Loucy (cell line): ENCODE results near the gene IGSF21.

Experiments
- H2AFZ ChIP-seq: fragments of 200-600 bp; sonication (generic); 2 replicates; pipeline ENCODE4 v1.6.0; 2016; ENCODE audit warnings: antibody characterized with exemption, mild to moderate bottlenecking, low read length, moderate library complexity
- H3F3A ChIP-seq: fragments of 200-600 bp; 2 replicates; pipeline ENCODE4 v1.6.0; 2016; ENCODE audit warnings: antibody characterized with exemption, low read depth, mild to moderate bottlenecking
- H3K27me3 ChIP-seq: fragments of 200-600 bp; sonication (generic); 2 replicates; pipeline ENCODE4 v1.6.1; 2014; ENCODE audit warnings: low read length, mild to moderate bottlenecking; ENCODE audit not compliant: insufficient read depth, poor library complexity, severe bottlenecking
- H3K36me3 ChIP-seq: fragments of 200-600 bp; sonication (generic); 2 replicates; pipeline ENCODE4 v1.6.1; 2016; ENCODE audit warnings: low read length; ENCODE audit not compliant: insufficient read depth
- H3K4me1 ChIP-seq: fragments of 200-600 bp; sonication (generic); 2 replicates; pipeline ENCODE4 v1.5.1; 2014; ENCODE audit warnings: low read length, mild to moderate bottlenecking; ENCODE audit not compliant: insufficient read depth, poor library complexity, severe bottlenecking
- H3K4me2 ChIP-seq: fragments of 200-600 bp; sonication (generic); 2 replicates; pipeline ENCODE4 v1.6.0; 2014; ENCODE audit warnings: antibody characterized with exemption, low read length, low read depth, mild to moderate bottlenecking; ENCODE audit not compliant: poor library complexity, severe bottlenecking
- H3K4me3 ChIP-seq: fragments of 200-600 bp; sonication (generic); 2 replicates; pipeline ENCODE4 v1.5.1; 2014; ENCODE audit warnings: low read length, mild to moderate bottlenecking, mixed read lengths; ENCODE audit not compliant: poor library complexity, severe bottlenecking
- H3K79me2 ChIP-seq: fragments of 200-600 bp; sonication (generic); 2 replicates; pipeline ENCODE4 v1.6.1; 2014; ENCODE audit warnings: low read length; ENCODE audit not compliant: insufficient read depth
- H3K9ac ChIP-seq: fragments of 200-600 bp; sonication (generic); 2 replicates; pipeline ENCODE4 v1.6.0; 2014; ENCODE audit warnings: mild to moderate bottlenecking, low read depth, low read length, moderate library complexity; ENCODE audit not compliant: poor library complexity, severe bottlenecking
- H3K9me2 ChIP-seq: fragments of 200-600 bp; sonication (generic); replicated peaks from 2 replicates; pipeline ENCODE4 v1.6.1; 2016; ENCODE audit warnings: low read depth, low read length, mixed read lengths
- H3K9me3 ChIP-seq: fragments of 200-600 bp; sonication (generic); 2 replicates; pipeline ENCODE4 v1.6.1; 2014; ENCODE audit warnings: mild to moderate bottlenecking, antibody characterized with exemption, low read length, low read depth; ENCODE audit not compliant: insufficient read depth
- H4K20me1 ChIP-seq: fragments of 200-600 bp; sonication (generic); 2 replicates; pipeline ENCODE4 v1.6.0; 2014; ENCODE audit warnings: antibody characterized with exemption, low read length, mild to moderate bottlenecking; ENCODE audit not compliant: insufficient read depth, poor library complexity, severe bottlenecking
- EZH2phosphoT487 ChIP-seq: fragments of 200-600 bp; IDR thresholded peaks from 2 replicates; pipeline ENCODE4 v1.6.1; 2018; ENCODE audit warnings: antibody characterized with exemption, mild to moderate bottlenecking, moderate library complexity, borderline replicate concordance
- TF ChIP-seq, protein P1 (sequence below): fragments of 200-600 bp; sonication (generic); conservative IDR thresholded peaks from 2 replicates; pipeline ENCODE4 v1.5.1; 2014; ENCODE audit warnings: mild to moderate bottlenecking, antibody characterized with exemption, low read length

Gene IGSF21

DNA sequence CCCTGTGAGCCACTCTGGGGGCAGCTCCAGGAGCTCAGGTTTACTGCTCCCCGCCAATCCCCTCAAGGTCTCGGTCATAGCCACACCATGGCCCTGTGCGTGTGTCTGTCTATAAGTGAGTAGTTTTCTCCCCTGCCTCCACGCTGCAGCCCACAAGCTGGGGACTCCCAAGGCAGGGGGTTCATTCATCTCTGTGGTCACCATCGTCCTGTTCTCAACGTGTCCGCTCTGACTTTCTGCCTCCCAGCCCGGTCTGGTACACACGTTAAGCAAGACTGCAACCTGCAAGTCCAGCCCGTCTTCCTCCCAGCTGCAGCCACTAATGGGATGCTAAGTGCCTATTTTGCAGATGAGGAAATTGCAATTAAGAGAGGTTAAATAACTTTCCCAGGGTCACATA is 49.8 kb downstream of the IGSF21 start:
- Histone ChIP-seq H2AFZ (no peak overlapping the region), H3K27me3 (no peaks in the 10 kb centered on the region), H3K9ac (no peak overlapping the region), H3K36me3 (no peaks in the 10 kb centered on the region), H3K4me2 (no peak overlapping the region), H3K4me3 (no peak overlapping the region), H3K4me1 (no peaks in the 10 kb centered on the region), H4K20me1 (no peaks in the 10 kb centered on the region), H3K9me2 (no peaks in the 10 kb centered on the region), H3K79me2 (no peaks in the 10 kb centered on the region), H3F3A (no peaks in the 10 kb centered on the region), H3K9me3 (no peaks in the 10 kb centered on the region; the same call in 1 of the 2 replicates)
- TF ChIP-seq EZH2phosphoT487 = no peak
- TF ChIP-seq, protein P1, sequence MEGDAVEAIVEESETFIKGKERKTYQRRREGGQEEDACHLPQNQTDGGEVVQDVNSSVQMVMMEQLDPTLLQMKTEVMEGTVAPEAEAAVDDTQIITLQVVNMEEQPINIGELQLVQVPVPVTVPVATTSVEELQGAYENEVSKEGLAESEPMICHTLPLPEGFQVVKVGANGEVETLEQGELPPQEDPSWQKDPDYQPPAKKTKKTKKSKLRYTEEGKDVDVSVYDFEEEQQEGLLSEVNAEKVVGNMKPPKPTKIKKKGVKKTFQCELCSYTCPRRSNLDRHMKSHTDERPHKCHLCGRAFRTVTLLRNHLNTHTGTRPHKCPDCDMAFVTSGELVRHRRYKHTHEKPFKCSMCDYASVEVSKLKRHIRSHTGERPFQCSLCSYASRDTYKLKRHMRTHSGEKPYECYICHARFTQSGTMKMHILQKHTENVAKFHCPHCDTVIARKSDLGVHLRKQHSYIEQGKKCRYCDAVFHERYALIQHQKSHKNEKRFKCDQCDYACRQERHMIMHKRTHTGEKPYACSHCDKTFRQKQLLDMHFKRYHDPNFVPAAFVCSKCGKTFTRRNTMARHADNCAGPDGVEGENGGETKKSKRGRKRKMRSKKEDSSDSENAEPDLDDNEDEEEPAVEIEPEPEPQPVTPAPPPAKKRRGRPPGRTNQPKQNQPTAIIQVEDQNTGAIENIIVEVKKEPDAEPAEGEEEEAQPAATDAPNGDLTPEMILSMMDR = no peak

GRCh38 chr1:18157968-18158367 is 50.4 kb downstream of the IGSF21 start:
- H3K27me3 ChIP-seq = no peaks in the 10 kb centered on the region

DNA sequence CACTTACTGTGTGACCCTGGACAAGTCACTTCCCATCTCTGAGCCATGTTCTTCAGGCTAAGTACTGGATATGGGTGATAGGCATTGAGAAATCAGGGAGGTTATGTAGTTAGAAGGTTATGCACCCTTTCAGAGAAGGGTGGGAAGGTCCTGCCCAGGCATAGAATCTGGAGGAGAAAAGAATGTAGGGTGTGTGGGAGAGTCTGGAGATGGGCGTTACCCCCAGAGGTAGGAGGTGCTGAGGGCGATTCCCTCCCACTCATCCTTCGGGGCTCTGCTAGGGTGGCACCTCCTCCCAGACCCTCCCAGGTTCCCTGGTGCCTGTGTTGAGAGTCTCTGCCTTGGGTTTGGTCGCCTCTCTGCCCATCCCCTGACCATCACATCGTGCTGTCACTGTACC is 51.1 kb downstream of the IGSF21 start:
- no peaks in the 10 kb centered on the region; the same call in 1 of the 2 replicates for H3K9me3 ChIP-seq
- H3F3A ChIP-seq = no peaks in the 10 kb centered on the region
- no peaks in the 10 kb centered on the region for H3K4me1 ChIP-seq
- no peak overlapping the region for H3K4me2 ChIP-seq
- TF ChIP-seq EZH2phosphoT487 = no peak
- TF ChIP-seq, protein P1 = no peak
- no peak overlapping the region for H3K4me3 ChIP-seq
- no peak overlapping the region for H3K9ac ChIP-seq
- no peak overlapping the region for H2AFZ ChIP-seq
- no peaks in the 10 kb centered on the region for H3K27me3 ChIP-seq
- H3K9me2 ChIP-seq = no peaks in the 10 kb centered on the region
- H4K20me1 ChIP-seq = no peaks in the 10 kb centered on the region
- H3K36me3 ChIP-seq = no peaks in the 10 kb centered on the region
- no peaks in the 10 kb centered on the region for H3K79me2 ChIP-seq

More at GRCh38 chr1:18157968-18158367, 50.4 kb downstream of the IGSF21 start:
- Histone ChIP-seq H3F3A (no peaks in the 10 kb centered on the region), H3K9me2 (no peaks in the 10 kb centered on the region), H4K20me1 (no peaks in the 10 kb centered on the region), H3K4me1 (no peaks in the 10 kb centered on the region), H3K4me3 (no peak overlapping the region), H3K9me3 (no peaks in the 10 kb centered on the region; the same call in 1 of the 2 replicates), H3K36me3 (no peaks in the 10 kb centered on the region), H3K79me2 (no peaks in the 10 kb centered on the region), H2AFZ (no peak overlapping the region), H3K4me2 (no peak overlapping the region), H3K9ac (no peak overlapping the region)
- no peak for TF ChIP-seq EZH2phosphoT487
- TF ChIP-seq, protein P1 = no peak
